ENCODE data around the gene BRD3. TPM values are rescaled to one million over a fixed set of nuclear protein-coding genes. Genes with fewer than 3 reads are reported as not detected.
"Not testable (repeated sequence)": the region's sequence is repeated elsewhere in the genome, so short reads cannot be mapped to it uniquely, and the experiment has no call there.

The BRD3 gene
- total RNA-seq, 2 experiments from 2014 or later = 33.8 to 39.2 TPM

- Mint-ChIP-seq H3K27ac (no peak overlapping the region), H3K4me3 (peak overlapping the region; percentile 61), H3K4me1 (peaks cover 2% of the 10 kb centered on the region), H3K9me3 (ENCODE audit: low read depth) (no peaks in the 10 kb centered on the region), H3K27me3 (peaks cover 3% of the 10 kb centered on the region), H3K36me3 (ENCODE audit: low read depth) (no peaks in the 10 kb centered on the region)
- ATAC-seq (no peak), DNase-seq (no peak)
- intact Hi-C loops (cut with DNase I, micrococcal nuclease) = loop anchor here (1.0 to 10.0 kb wide), 8 partner anchors 75 to 619 kb away; partner anchors contain the start of genes BRD3 (in 1 of the 2), FAM163B (in 1 of the 2), STKLD1 (in 1 of the 2) and SURF4 (in 1 of the 2)
- POLR2A ChIA-PET = no interaction called here
- CTCF ChIA-PET = interaction anchor here (0.6 to 3.3 kb wide), 20 partner anchors 12 to 1505 kb away, joined by 3 to 54 read pairs (median 3); partner anchors contain the start of gene BRD3OS
Observed at GRCh38 chr9:133993635-133994253, 74.1 kb downstream of the BRD3 start.

GRCh38 chr9:133992780-133993634 is 74.8 kb downstream of the BRD3 start:
- DNase-seq (peak; percentile 88), ATAC-seq (peak; percentile 75)
- intact Hi-C loops (cut with DNase I, micrococcal nuclease) = loop anchor here (1.0 to 10.0 kb wide), 9 partner anchors 32 to 618 kb away; partner anchors contain the start of genes BRD3 (in 2 of the 2), BRD3OS (in 1 of the 2), FAM163B (in 1 of the 2) and RNU6ATAC (in 1 of the 2)
- H3K9me3 Mint-ChIP-seq (ENCODE audit: low read depth) = no peaks in the 10 kb centered on the region
- POLR2A ChIA-PET = no interaction called here
- H3K27ac Mint-ChIP-seq = no peak overlapping the region
- H3K36me3 Mint-ChIP-seq (ENCODE audit: low read depth) = no peaks in the 10 kb centered on the region
- peak overlapping the region; percentile 61 for H3K4me3 Mint-ChIP-seq
- peaks cover 3% of the 10 kb centered on the region for H3K27me3 Mint-ChIP-seq
- peaks cover 2% of the 10 kb centered on the region for H3K4me1 Mint-ChIP-seq
- CTCF ChIA-PET = interaction anchor here (0.6 to 3.3 kb wide), 14 partner anchors 12 to 1504 kb away, joined by 3 to 54 read pairs (median 4); partner anchors contain the start of gene BRD3OS

- Mint-ChIP-seq H3K4me3 (peak within 1 kb of the TSS; percentile 61), H3K27me3 (peaks cover 3% of the 10 kb centered on the region), H3K4me1 (peaks cover 2% of the 10 kb centered on the region), H3K27ac (no peak within 1 kb of the TSS), H3K9me3 (ENCODE audit: low read depth) (no peaks in the 10 kb centered on the region), H3K36me3 (ENCODE audit: low read depth) (no peaks in the 10 kb centered on the region)
- ATAC-seq (peak; percentile 40), DNase-seq (peak; percentile 63)
- intact Hi-C loops (cut with DNase I, micrococcal nuclease) = loop anchor here (1.0 to 10.0 kb wide), 9 partner anchors 33 to 617 kb away; partner anchors contain the start of genes BRD3 (in 2 of the 2), BRD3OS (in 1 of the 2), FAM163B (in 1 of the 2) and RNU6ATAC (in 1 of the 2)
- ChIA-PET POLR2A (no interaction called here), CTCF (interaction anchor here (1.5 to 3.3 kb wide), 3 partner anchors 30 to 209 kb away, joined by 5 to 54 read pairs (median 29); no protein-coding TSS in a partner anchor)
Observed at GRCh38 chr9:133991964-133992779, 75.7 kb downstream of the BRD3 start, which contains the start of gene VAV2. Gene VAV2, minus strand, starts transcription at chr9:133992324. Its CDS starts 46 bp downstream, at chr9:133992278.

DNA sequence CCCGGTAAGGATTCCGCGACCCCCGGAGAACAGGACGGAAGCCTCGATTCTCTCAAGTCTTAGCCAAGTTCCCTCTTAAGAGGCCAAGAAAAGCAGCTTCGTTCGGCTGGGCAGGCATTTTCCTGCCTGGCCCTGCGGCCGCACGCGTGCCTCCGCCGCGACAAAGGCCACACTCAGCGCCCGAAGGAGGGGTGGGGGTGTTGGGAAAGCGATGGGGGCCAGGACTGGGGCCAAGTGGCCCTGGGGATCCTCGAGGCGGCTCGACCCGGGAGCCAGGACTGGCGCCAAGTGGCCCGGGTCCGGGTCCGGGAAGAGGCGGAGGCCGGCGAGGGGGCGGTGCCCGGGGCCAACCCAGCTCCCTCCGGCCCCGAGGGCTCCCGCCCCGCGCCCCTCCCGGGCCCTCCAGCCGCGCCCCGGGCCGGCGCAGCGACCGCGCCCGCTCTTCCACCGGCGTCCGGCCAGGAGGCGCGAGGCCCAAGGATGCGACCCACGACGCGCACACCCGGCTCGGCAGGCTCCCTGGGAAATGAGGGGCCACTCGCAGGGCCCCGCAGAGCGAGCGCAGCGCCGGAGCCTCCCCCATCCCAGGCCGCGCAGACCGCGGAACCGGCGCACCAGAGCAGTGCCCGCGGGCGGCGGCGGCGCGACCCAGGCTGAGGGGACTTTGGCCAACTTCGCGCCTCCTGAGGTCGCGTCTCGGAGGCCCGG is 76.5 kb downstream of the BRD3 start:
- intact Hi-C loops (cut with DNase I, micrococcal nuclease) = loop anchor here in 1 of 2 experiments (5.0 to 10.0 kb wide), 3 partner anchors 384 to 617 kb away; partner anchors contain the start of genes FAM163B, STKLD1 and SURF4
- ChIA-PET CTCF (no interaction called here), POLR2A (no interaction called here)
- no peaks in the 10 kb centered on the region for H3K36me3 Mint-ChIP-seq (ENCODE audit: low read depth)
- no peaks in the 10 kb centered on the region for H3K9me3 Mint-ChIP-seq (ENCODE audit: low read depth)
- peak overlapping the region; percentile 58 for H3K4me3 Mint-ChIP-seq
- H3K27me3 Mint-ChIP-seq = peaks cover 3% of the 10 kb centered on the region
- ATAC-seq (no peak), DNase-seq (no peak)
- no peak overlapping the region for H3K27ac Mint-ChIP-seq
- H3K4me1 Mint-ChIP-seq = peaks cover 2% of the 10 kb centered on the region

DNA sequence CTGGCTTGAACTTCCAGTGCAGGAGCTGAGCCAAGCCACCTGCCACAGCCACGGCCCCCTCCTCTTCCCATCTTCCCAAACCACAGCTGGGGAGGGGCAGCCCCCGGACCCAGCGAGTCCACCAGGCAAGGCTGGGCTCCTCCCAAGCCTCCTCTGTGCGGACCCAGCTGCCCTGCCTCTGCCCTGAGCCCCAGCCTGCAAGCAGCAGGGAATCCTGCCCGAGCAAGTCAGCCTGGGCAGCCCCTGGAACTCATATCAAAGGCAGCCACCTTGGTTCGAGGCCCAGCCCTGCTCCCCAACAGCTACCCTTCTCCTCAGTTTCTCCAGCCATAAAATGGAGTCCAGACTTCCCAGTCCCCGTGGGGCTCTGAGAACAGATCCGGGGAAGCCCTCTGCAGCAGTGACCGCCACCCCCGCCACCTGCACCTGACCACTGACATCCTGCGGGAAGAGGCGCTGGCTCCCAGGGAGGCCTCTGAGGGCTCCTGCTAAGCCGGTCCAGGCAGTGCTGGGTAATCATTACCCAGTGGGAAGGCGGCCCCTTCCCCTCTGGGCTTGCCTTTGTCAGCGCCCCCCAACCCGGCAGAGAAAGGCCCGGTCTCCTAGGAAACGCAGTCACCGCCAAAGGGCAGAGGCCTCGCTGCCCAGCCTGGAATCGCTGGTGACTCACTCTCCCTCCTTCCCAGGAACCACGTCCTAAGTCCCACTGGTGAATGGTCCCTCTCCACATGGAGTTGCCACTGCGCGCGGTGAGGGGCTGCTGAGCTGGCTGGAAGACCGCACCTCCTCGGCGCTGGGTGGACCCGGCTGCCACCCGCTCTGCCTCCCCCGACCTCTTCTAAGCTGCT is 77.2 kb downstream of the BRD3 start:
- peaks cover 2% of the 10 kb centered on the region for H3K4me1 Mint-ChIP-seq
- H3K36me3 Mint-ChIP-seq (ENCODE audit: low read depth) = no peaks in the 10 kb centered on the region
- H3K27ac Mint-ChIP-seq = no peak overlapping the region
- DNase-seq = peak; percentile 15
- no peak for ATAC-seq
- intact Hi-C loops (cut with DNase I, micrococcal nuclease) = loop anchor here in 1 of 2 experiments (5.0 to 10.0 kb wide), 3 partner anchors 383 to 616 kb away; partner anchors contain the start of genes FAM163B, STKLD1 and SURF4
- CTCF ChIA-PET = no interaction called here
- peak overlapping the region; percentile 58 for H3K4me3 Mint-ChIP-seq
- peaks cover 3% of the 10 kb centered on the region for H3K27me3 Mint-ChIP-seq
- no peaks in the 10 kb centered on the region for H3K9me3 Mint-ChIP-seq (ENCODE audit: low read depth)
- POLR2A ChIA-PET = no interaction called here

DNA sequence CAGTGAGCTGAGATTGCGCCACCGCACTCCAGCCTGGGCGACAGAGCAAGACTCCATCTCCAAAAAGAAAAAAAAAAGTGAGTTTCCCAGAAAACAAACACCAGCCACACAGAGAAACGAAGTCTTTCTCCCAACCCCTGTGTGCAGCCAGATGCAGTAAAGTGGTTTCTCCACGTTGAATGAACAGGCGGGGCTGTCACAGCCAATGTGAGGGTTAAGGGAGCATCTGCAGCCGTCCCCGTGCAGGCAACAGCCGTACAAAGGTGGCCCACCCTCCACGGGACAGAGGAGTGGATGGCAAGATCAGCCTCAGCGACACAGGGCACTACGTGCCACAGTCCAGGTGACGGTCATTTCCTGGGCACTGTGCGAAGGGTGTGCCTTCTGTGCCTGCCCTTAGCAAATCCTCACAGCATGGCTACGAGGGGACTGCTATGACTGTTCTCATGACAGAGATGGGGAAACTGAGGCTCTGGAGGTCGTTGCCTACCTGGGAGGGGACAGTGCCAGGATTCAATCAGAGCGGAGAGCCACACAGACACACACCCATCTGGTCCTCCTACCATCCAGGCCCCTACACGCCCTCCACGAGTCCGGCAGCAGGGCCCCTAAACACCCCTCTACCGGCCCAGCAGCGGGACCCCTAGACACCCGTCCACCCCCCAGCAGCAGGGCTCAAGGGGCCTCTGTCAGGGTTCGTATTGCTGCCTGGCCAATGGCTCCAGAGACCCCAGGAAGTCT is 78.0 kb downstream of the BRD3 start:
- H3K9me3 Mint-ChIP-seq (ENCODE audit: low read depth) = no peaks in the 10 kb centered on the region
- ChIA-PET POLR2A (no interaction called here), CTCF (no interaction called here)
- ATAC-seq = no peak
- H3K27me3 Mint-ChIP-seq = peaks cover 3% of the 10 kb centered on the region
- intact Hi-C loops (cut with DNase I, micrococcal nuclease) = loop anchor here in 1 of 2 experiments (5.0 to 10.0 kb wide), 3 partner anchors 382 to 615 kb away; partner anchors contain the start of genes FAM163B, STKLD1 and SURF4
- H3K4me1 Mint-ChIP-seq = peaks cover 2% of the 10 kb centered on the region
- no peak overlapping the region for H3K27ac Mint-ChIP-seq
- no peak overlapping the region for H3K4me3 Mint-ChIP-seq
- no peaks in the 10 kb centered on the region for H3K36me3 Mint-ChIP-seq (ENCODE audit: low read depth)
- no peak for DNase-seq

GRCh38 chr9:133988771-133989170 is 79.1 kb downstream of the BRD3 start:
- CTCF ChIA-PET; ATAC-seq; intact Hi-C loops (cut with DNase I, micrococcal nuclease); DNase-seq; H3K27ac Mint-ChIP-seq; POLR2A ChIA-PET; H3K36me3 Mint-ChIP-seq (ENCODE audit: low read depth); H3K9me3 Mint-ChIP-seq (ENCODE audit: low read depth); H3K4me1 Mint-ChIP-seq; H3K4me3 Mint-ChIP-seq; H3K27me3 Mint-ChIP-seq: not testable (repeated sequence)

DNA sequence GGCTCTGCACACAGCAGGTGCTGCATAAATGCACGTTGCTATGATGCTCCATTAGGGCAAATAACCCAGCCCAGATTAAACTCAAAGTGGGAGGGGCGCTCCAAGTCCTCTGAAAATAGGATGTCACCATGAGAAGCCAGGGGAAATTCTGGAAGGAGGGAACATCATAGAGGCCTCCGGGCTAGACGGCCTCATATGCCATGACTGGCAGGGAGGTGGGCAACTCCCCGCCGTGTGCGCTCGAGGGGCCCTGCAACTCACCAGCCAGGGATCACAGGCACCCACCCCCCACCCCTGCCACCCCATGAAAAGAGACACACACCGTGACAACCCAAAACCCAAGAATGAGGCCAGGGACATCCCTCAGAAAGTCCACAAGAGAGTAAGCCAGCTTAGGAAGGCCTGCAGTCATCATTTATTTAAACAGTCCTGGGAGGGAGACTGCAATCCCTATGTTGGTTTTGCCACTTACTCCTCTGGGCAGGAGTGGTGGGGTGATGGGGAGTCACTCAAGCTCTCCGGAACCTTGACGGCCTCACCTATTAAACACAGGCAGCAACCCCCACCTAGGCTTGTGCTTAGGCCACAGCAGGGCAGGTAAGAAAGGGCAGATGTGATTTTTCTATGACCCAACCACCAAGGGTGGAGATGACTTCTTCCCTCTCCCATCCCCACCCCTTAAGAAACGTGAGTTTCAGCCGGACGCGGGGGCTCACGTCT is 79.7 kb downstream of the BRD3 start:
- CTCF ChIA-PET = no interaction called here
- Mint-ChIP-seq H3K4me3 (no peak overlapping the region), H3K4me1 (no peaks in the 10 kb centered on the region), H3K27ac (no peak overlapping the region), H3K27me3 (peaks cover 3% of the 10 kb centered on the region), H3K36me3 (ENCODE audit: low read depth) (no peaks in the 10 kb centered on the region), H3K9me3 (ENCODE audit: low read depth) (no peaks in the 10 kb centered on the region)
- intact Hi-C loops (cut with DNase I, micrococcal nuclease) = no loop called here
- no peak for ATAC-seq
- no peak for DNase-seq
- POLR2A ChIA-PET = no interaction called here

- no peak for DNase-seq
- H3K4me1 Mint-ChIP-seq = no peaks in the 10 kb centered on the region
- H3K27me3 Mint-ChIP-seq = peaks cover 3% of the 10 kb centered on the region
- H3K9me3 Mint-ChIP-seq (ENCODE audit: low read depth) = no peaks in the 10 kb centered on the region
- ChIA-PET POLR2A (no interaction called here), CTCF (no interaction called here)
- H3K27ac Mint-ChIP-seq = no peak overlapping the region
- intact Hi-C loops (cut with DNase I, micrococcal nuclease) = no loop called here
- no peaks in the 10 kb centered on the region for H3K36me3 Mint-ChIP-seq (ENCODE audit: low read depth)
- H3K4me3 Mint-ChIP-seq = no peak overlapping the region
- ATAC-seq = no peak
Observed at GRCh38 chr9:133987446-133987788, 80.4 kb downstream of the BRD3 start.
